Hepatocyte (in vitro differentiated cells): Measurements from ENCODE around the gene PACRG.

Source experiments
- CTCF ChIP-seq: fragments of 200-600 bp; sonication (generic); IDR thresholded peaks from 2 replicates; pipeline ENCODE4 v1.5.1; 2016; ENCODE audit warnings: antibody characterized with exemption, mild to moderate bottlenecking; ENCODE audit not compliant: poor library complexity
- EZH2 ChIP-seq: fragments of 200-600 bp; sonication (generic); IDR thresholded peaks from 2 replicates; pipeline ENCODE4 v1.6.1; 2016; ENCODE audit warnings: antibody characterized with exemption, mild to moderate bottlenecking, borderline replicate concordance

- TF ChIP-seq CTCF (no peak), EZH2 (no peak)
Measured at GRCh38 chr6:163343609-163344008, 615.8 kb downstream of the PACRG start.
